Keratinocyte (primary cell): ENCODE data around the gene LAMA3.

Source experiments
- CTCF ChIP-seq, 3 experiments: IDR thresholded peaks in 1 of 3; conservative IDR thresholded peaks in 1 of 3; optimal IDR thresholded peaks in 1 of 3; 2 replicates in 2 of 3; 3 replicates in 1 of 3; pipeline versions ENCODE3 to v1.5.1; 2011; ENCODE audit warnings: low read length in 3 of 3, mild to moderate bottlenecking in 3 of 3, moderate library complexity in 2 of 3, control low read depth in 1 of 3, inconsistent platforms in 1 of 3; ENCODE audit not compliant: insufficient read depth in 2 of 3; ENCODE audit errors: extremely low read depth in 1 of 3
- EZH2 ChIP-seq: IDR thresholded peaks from one replicate; pipeline ENCODE4 v1.6.1; 2012; ENCODE audit warnings: inconsistent platforms, mild to moderate bottlenecking, low read length, moderate library complexity

GRCh38 chr18:23825978-23826405 lies 136.7 kb downstream of the LAMA3 start:
- no peak for TF ChIP-seq EZH2
- no peak for TF ChIP-seq CTCF (optimal IDR thresholded peaks at IDR 0.05 in 1 of 3, IDR thresholded peaks at IDR 0.05 in 1 of 3, conservative IDR thresholded peaks at IDR 0.05 in 1 of 3; ENCODE audit: extremely low read depth in 1 of 3, insufficient read depth in 2 of 3, low read length in 3 of 3)
